Measurements from ENCODE around the gene SRPK3. TPM values are rescaled to one million over a fixed set of nuclear protein-coding genes. Genes with fewer than 3 reads are reported as not detected.

The SRPK3 gene
- total RNA-seq, 1 donor from 2014 or later: 52.8 TPM

GRCh38 chrX:153831429-153832150, 50.7 kb downstream of the SRPK3 start:
- Histone ChIP-seq H3K27ac (replicated peaks) (no peak overlapping the region), H3K4me3 (no peak overlapping the region), H3K27me3 (ENCODE audit: low read depth) (peaks cover 17% of the 10 kb centered on the region), H3K9me3 (replicated peaks) (no peaks in the 10 kb centered on the region), H3K4me1 (peaks cover 9% of the 10 kb centered on the region), H3K36me3 (no peaks in the 10 kb centered on the region)
- no peak for TF ChIP-seq CTCF (IDR thresholded peaks at IDR 0.05; ENCODE audit: borderline replicate concordance)
- intact Hi-C loops (cut with micrococcal nuclease): no loop called here
- no peak for DNase-seq

GRCh38 chrX:153832728-153833127, 51.9 kb downstream of the SRPK3 start:
- Histone ChIP-seq H3K27me3 (ENCODE audit: low read depth) (peaks cover 17% of the 10 kb centered on the region), H3K9me3 (replicated peaks) (no peaks in the 10 kb centered on the region)

More at GRCh38 chrX:153832728-153833127, 51.9 kb downstream of the SRPK3 start:
- DNase-seq: no peak
- Histone ChIP-seq H3K4me3 (no peak overlapping the region), H3K4me1 (peaks cover 9% of the 10 kb centered on the region), H3K36me3 (no peaks in the 10 kb centered on the region), H3K27ac (replicated peaks) (no peak overlapping the region)
- TF ChIP-seq CTCF (IDR thresholded peaks at IDR 0.05; ENCODE audit: borderline replicate concordance): no peak
- intact Hi-C loops (cut with micrococcal nuclease): no loop called here

Other genes with a start within 250 kb of the SRPK3 start
- gene CCNQ, start 181.9 kb upstream of the SRPK3 start, total RNA-seq: 39.3 TPM
- not detected for gene DUSP9, start 133.8 kb upstream of the SRPK3 start, total RNA-seq
- 6.1 TPM for gene PNCK, start 107.2 kb upstream of the SRPK3 start, total RNA-seq
- gene SLC6A8, start 93.1 kb upstream of the SRPK3 start, total RNA-seq: 229 TPM
- 80.8 TPM for gene BCAP31, start 56.7 kb upstream of the SRPK3 start, total RNA-seq
- gene ABCD1, start 56.2 kb upstream of the SRPK3 start, total RNA-seq: 16.0 TPM
- 2.9 TPM for gene PLXNB3, start 16.8 kb upstream of the SRPK3 start, total RNA-seq
- gene IDH3G, start 13.3 kb downstream of the SRPK3 start, total RNA-seq: 72.5 TPM
- gene SSR4, start 13.6 kb downstream of the SRPK3 start, total RNA-seq: 123 TPM
- gene PDZD4, start 49.5 kb downstream of the SRPK3 start, total RNA-seq: 4.5 TPM
- gene L1CAM, start 105.1 kb downstream of the SRPK3 start, total RNA-seq: 4.0 TPM
- gene AVPR2, start 123.6 kb downstream of the SRPK3 start, total RNA-seq: 3.1 TPM
- gene ARHGAP4, start 145.2 kb downstream of the SRPK3 start, total RNA-seq: 10.0 TPM
- gene NAA10, start 154.0 kb downstream of the SRPK3 start, total RNA-seq: 67.1 TPM
- gene RENBP, start 163.6 kb downstream of the SRPK3 start, total RNA-seq: 7.5 TPM
- 28.4 TPM for gene HCFC1, start 190.8 kb downstream of the SRPK3 start, total RNA-seq
- 6.4 TPM for gene TMEM187, start 191.7 kb downstream of the SRPK3 start, total RNA-seq
- 40.6 TPM for gene IRAK1, start 238.9 kb downstream of the SRPK3 start, total RNA-seq

All from left ventricle myocardium inferior (tissue), 1 donor.